Measurements from ENCODE around the gene EGF. TPM values are rescaled to one million over a fixed set of nuclear protein-coding genes. Genes with fewer than 3 reads are reported as not detected.
"Not testable (repeated sequence)": the region's sequence is repeated elsewhere in the genome, so short reads cannot be mapped to it uniquely, and the experiment has no call there.

Gene EGF
- total RNA-seq, 2 donors from 2014 or later = 7.4 to 13.4 TPM

DNA sequence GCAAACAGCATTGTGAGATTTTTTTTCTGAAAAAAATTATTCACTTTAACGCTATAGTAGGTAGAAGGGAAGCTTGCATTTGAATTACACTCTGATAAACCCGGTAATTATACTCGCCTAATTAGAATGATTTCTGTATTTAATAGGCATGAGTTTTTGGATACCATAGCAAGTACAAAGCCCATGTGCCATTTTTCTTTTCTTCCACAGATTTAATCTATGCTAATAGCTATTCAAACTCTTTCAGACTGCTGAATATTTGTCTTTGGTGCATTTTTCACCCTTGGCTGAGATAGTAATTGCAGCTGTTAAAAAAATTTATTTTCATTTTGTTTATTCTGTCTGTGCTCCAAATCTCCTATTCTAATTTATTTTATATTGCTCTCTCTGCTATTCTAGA is 113.0 kb downstream of the EGF start:
- H3K4me3 ChIP-seq = no peak overlapping the region
- H3K9me3 ChIP-seq = no peaks in the 10 kb centered on the region
- no peak for TF ChIP-seq CTCF (IDR thresholded peaks at IDR 0.05)
- H3K36me3 ChIP-seq = no peaks in the 10 kb centered on the region
- DNase-seq (ENCODE audit: low spot score) = no peak
- no peak overlapping the region for H3K27ac ChIP-seq
- H3K4me1 ChIP-seq = no peaks in the 10 kb centered on the region
- H3K27me3 ChIP-seq = peaks cover 0 to 7% of the 10 kb centered on the region in 2 donors

DNA sequence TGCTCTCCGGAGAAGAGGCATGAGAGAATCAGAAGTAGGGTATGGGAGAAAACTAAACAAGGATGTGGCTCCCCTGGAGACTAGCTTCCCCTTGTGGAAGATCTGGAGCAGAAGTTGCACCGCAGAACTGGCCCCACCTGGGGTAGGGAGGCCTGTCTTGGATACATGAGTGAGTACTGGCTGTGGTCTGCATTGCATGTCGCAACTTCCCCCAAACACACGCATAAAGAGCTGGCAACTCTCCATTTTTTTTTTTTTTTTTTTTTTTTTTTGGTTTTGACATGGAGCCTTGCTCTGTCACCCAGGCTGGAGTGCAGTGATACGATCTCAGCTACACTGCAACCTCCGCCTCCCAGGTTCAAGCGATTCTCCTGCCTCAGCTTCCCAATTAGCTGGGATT is 119.9 kb downstream of the EGF start:
- H3K9me3 ChIP-seq = no peaks in the 10 kb centered on the region
- H3K4me3 ChIP-seq = no peak overlapping the region
- DNase-seq (ENCODE audit: low spot score) = no peak
- H3K36me3 ChIP-seq = no peaks in the 10 kb centered on the region
- no peak for TF ChIP-seq CTCF (IDR thresholded peaks at IDR 0.05)
- no peaks in the 10 kb centered on the region for H3K4me1 ChIP-seq
- H3K27ac ChIP-seq = no peak overlapping the region
- H3K27me3 ChIP-seq = peaks cover 0 to 7% of the 10 kb centered on the region in 2 donors

GRCh38 chr4:110033355-110034025 is 120.8 kb downstream of the EGF start:
- H3K4me3 ChIP-seq = no peak overlapping the region
- no peak for DNase-seq (ENCODE audit: low spot score)
- H3K27me3 ChIP-seq = peaks cover 0 to 7% of the 10 kb centered on the region in 2 donors
- H3K27ac ChIP-seq = no peak overlapping the region
- TF ChIP-seq CTCF (IDR thresholded peaks at IDR 0.05) = no peak
- no peaks in the 10 kb centered on the region for H3K4me1 ChIP-seq
- H3K36me3 ChIP-seq = no peaks in the 10 kb centered on the region
- H3K9me3 ChIP-seq = no peaks in the 10 kb centered on the region

DNA sequence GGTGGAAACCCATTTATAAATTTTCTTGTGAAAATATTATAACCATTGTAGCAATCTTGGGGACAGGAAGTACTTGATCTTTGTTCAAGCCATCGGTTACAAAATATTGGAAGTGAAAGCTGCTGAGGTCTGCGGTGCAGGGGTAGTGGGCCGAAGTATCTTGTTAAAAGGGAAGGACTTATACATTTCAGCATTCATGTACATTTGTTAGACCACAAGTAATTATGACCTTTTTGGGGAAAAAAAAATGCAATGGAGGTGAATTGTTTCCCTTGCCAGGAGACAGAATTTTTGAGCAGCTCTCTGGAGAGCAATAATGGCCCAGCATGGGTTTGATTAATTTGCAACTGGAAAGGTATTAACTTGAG is 121.3 kb downstream of the EGF start:
- Histone ChIP-seq H3K4me1 (no peaks in the 10 kb centered on the region), H3K27me3 (peaks cover 0 to 7% of the 10 kb centered on the region in 2 donors), H3K36me3 (no peaks in the 10 kb centered on the region), H3K9me3 (no peaks in the 10 kb centered on the region), H3K27ac (no peak overlapping the region), H3K4me3 (no peak overlapping the region)
- no peak for DNase-seq (ENCODE audit: low spot score)
- TF ChIP-seq CTCF (IDR thresholded peaks at IDR 0.05) = no peak

DNA sequence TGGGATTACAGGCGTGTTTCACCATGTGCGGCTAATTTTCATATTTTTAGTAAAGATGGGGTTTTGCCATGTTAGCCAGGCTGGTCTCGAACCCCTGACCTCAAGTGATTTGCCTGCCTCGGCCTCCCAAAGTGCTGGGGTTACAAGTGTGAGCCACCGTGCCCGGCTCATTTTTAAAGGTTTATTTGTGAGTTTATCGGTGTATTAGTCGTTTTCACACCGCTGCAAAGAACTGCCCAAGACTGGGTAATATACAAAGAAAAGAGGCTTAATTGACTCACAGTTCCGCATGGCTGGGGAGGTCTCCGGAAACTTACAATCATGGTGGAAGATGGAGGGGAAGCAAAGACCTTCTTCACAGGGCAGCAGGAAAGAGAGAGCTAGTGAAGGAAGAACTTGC is 126.5 kb downstream of the EGF start:
- not testable (repeated sequence) for H3K9me3 ChIP-seq; H3K4me1 ChIP-seq; H3K4me3 ChIP-seq; H3K36me3 ChIP-seq; H3K27ac ChIP-seq; DNase-seq (ENCODE audit: low spot score); H3K27me3 ChIP-seq

DNA sequence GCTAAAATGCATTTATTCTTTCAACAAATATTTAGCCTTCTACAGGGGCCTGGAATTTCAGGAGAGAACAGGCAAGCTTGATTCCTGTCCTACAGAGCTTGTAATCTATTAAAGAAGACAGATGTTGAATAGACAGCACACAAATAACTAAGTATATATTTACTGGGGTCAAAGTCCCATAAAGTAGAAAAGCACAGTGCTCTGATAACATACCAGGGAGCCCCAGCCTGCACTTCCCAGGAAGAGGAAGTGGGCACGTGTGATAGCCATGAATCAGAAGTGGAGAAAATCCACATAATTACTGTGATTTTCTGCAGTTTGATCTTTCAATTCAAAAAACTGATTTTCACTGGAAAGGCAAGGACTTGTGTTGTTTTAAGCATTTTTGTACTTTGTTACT is 129.1 kb downstream of the EGF start:
- no peak for TF ChIP-seq CTCF (IDR thresholded peaks at IDR 0.05)
- H3K27me3 ChIP-seq = no peaks in the 10 kb centered on the region
- H3K36me3 ChIP-seq = no peaks in the 10 kb centered on the region
- no peak overlapping the region for H3K4me3 ChIP-seq
- H3K4me1 ChIP-seq = no peaks in the 10 kb centered on the region
- H3K27ac ChIP-seq = no peak overlapping the region
- no peaks in the 10 kb centered on the region for H3K9me3 ChIP-seq
- no peak for DNase-seq (ENCODE audit: low spot score)

Data from right atrium auricular region (tissue), 2 donors.